HG02981 (cell line): Measurements from ENCODE around the gene SELPLG.
"Not testable (repeated sequence)": the region's sequence is repeated elsewhere in the genome, so short reads cannot be mapped to it uniquely, and the experiment has no call there.

Experiments used
- ATAC-seq: cut with Tn5 transposase; IDR thresholded peaks from one replicate; pipeline ENCODE4 v1.9.1; 2021; ENCODE audit warnings: mild to moderate bottlenecking, moderate library complexity; ENCODE audit not compliant: unreplicated experiment

SELPLG gene

DNA sequence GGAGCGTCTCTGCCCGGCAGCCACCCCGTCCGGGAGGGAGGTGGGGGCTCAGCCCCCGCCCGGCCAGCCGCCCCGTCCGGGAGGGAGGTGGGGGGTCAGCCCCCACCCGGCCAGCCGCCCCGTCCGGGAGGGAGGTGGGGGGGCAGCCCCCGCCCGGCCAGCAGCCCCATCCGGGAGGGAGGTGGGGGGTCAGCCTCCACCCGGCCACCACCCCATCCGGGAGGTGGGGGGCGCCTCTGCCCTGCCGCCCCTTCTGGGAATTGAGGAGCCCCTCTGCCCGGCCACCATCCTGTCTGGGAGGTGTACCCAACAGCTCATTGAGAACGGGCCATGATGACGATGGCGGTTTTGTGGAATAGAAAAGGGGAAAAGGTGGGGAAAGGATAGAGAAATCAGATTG lies 22.6 kb upstream of the SELPLG start:
- ATAC-seq = not testable (repeated sequence)

DNA sequence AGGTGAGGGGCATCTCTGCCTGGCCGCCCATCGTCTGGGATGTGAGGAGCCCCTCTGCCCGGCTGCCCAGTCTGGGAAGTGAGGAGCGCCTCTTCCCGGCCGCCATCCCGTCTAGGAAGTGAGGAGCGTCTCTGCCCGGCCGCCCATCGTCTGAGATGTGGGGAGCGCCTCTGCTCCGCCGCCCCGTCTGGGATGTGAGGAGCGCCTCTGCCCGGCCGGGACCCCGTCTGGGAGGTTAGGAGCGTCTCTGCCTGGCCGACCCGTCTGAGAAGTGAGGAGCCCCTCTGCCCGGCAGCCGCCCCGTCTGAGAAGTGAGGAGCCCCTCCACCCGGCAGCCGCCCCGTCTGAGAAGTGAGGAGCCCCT lies 22.1 kb upstream of the SELPLG start:
- ATAC-seq = not testable (repeated sequence)

DNA sequence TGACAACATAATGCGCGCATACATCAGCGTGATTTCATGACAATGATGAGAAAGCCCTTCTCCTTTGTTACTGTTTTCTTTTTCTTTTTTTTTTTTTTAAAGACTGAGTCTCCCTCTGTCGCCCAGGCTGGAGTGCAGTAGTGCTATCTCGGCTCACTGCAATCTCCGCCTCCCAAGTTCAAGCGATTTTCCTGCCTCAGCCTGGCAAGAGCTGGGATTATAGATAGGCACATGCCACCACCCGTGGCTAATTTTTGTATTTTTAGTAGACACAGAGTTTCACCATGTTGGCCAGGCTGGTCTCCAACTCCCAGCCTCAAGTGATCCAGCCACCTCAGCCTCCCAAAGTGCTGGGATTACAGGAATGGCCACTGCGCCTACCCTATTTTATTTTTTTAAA lies 20.9 kb upstream of the SELPLG start:
- not testable (repeated sequence) for ATAC-seq

DNA sequence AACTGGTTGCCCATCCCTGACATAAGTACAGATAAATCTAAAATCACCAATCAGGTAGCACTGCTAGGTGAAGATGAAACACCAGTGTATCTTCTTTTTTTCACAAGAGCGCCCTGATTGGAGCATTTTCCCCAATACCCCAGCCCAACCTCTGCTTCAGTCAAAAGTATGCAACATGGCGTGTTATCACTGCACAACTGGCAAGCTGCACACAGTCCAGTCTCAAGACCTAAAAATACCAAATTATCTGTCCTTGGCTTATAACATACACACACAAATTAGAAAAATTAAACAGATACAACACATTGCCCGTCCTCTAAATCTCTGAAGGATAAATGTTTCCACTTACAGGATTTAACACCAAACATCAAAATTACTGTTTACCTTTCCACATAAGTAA lies 20.2 kb upstream of the SELPLG start:
- no peak for ATAC-seq

DNA sequence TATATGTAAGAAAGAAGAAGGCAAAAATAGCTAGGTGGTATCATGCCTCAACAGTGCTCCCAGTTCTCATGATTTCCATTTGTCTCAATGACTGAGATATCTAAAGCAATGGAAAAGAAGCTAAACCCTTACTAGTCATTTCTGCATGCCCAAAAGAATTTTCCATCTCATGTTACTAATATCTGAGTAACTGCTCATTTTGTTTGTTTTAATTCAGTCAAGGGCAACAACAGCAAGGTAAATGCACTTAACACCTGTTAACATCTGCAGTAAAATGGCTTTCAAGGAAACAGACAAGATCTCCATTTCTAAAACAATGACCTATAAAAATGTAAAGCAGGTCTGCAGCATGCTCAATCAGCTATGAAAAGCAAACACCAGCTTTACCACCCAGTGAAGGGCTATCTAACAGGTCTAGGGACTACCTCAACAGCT lies 19.4 kb upstream of the SELPLG start:
- ATAC-seq = no peak

DNA sequence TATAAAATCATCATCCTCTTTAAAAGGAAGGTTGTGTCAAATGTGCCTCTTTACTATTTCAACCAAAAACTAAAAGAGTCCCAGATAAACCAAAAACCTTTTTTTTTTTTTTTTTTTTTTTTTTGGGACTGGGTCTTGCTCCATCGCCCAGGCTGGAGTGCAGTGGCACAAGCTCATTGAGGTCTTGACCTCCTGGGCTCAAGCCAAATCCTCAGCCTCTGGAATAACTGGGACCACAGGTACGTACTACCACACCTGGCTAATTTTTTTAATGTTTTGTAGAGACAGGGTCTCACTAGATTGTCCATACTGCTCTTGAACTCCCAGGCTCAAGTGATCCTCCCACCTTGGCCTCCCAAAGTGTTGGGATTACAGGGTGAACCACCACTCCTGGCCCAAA lies 16.4 kb upstream of the SELPLG start:
- no peak for ATAC-seq

DNA sequence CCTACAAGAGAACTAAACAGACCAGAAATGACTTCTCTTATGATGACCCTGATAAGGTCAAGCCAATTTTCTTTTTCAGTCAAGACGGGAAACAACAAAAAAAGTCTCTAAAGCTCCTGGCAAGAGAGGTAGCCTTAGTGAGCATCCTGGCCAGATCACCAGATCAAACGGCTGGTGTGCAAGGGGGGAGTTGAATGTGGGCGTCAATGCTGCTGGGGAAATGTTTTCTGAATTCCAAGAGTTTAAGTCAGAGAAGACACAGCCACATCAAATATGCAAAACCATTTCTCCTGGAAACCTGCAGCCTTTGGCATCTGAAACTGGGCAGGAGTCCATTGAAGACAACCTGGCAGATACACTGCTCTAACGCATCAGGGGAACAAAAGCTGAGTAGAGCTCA lies 16.0 kb upstream of the SELPLG start:
- ATAC-seq = no peak

DNA sequence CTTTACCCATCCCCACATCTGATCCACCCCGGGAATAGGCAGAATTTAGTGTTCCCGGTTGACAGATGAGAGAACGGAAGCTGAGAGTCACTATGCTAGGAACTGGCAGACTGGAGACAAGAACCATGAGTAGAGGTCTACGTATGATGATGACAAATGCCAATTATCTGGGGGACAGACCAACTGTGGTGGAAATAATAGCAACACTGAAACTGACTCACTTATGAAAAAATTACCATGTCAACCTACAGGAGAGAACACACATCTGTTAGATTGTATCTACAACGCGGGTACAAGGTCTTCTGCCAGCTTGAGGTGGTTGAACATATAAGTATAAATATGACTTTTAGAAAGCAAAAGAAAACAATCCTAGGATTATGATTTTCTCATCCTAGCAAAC lies 15.4 kb upstream of the SELPLG start:
- no peak for ATAC-seq

DNA sequence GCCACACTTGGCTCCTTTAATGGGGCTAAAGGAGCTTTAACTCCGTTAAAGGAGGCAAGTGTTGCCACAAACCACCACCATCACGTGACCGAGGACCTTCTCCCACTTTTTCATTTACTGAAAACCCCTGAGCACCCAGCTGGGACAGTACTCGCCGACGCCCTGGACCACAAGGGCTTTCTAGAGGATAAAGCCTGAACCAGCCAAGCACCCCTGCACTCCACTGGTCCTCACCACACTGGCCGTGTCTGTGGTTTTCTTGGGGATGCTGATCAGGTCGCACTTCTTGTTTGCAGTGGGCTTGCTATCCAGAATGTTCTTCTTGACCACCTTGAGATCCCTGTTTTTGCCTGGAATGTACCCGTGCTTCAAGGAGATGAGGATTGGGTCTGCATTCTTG lies 14.7 kb upstream of the SELPLG start:
- no peak for ATAC-seq

DNA sequence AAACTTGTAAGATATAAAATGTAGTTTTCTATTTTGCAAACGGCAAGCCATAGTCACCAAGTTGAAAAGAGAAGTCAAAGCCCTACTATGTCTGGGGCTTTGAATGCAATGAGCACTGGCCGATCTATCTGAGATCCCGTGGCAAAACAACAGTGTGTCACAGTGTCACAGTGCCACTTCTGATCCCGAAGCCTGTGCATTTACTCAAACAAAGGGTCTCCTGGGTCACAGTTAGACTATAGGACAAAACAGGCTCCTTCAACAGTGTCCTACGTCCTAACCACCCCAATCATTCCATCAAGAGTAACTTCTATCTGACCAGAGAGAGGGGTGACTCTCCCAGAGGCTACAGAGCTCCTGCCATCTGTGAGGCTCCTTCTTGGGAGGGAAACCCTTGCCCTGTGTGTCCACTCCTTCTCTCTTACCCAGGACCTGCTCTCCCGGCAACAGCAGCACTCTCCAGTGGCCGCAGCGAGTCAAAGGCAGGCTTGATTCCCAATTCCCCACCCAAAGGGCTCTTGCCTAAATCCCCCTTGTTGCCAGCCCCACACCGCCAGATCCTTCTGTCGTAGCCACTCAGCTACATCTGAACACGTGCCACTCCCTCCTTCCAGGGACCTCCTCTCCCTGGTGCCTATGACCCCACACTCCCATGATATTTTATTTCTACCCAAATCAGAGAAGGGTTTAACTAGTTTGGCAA lies 14.0 kb upstream of the SELPLG start:
- ATAC-seq = no peak

DNA sequence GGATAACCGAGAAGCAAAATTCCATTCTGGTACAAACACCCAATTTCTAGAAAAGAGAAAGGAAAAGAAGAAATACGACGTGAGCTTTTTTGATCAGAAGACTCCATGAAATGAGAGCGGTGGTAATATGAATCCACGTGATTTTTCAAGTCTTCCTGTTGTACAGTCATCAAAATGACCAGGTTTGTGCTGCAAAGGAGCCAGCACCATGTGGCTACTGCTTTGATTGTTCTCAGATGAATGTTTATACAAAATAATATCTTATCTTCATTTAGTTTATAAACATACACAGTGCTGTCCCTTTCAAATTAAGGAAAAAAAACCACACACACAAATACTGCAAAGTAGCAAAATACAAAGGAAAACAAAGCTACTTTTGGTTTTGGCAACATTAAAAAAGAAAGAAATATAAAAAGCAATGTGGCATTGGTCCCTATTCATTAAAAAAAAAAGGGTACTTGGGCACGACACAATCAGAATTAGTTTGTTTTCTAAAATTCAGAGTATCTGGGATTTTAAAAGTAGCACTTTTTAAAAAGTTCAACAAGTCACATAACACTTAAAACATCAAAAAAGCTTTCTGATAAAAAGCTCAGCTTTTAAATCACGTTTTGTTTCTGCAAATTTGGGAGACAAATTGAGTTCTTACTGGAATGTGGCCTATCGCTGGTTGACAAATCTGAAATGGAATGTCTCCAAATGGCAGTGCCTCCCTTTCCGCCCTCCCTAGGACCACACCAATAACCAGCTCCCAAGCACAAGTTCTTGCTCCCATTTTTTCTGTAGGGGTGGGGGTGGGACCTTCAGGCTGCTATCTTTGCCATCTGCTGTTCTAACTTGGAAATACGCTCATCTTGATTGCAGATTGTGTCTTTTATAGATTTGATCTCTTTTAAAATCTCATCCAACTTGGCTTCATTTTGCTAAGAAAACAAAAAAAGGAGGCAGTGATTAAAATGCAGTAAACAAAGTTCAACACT lies 13.2 kb upstream of the SELPLG start:
- no peak for ATAC-seq

DNA sequence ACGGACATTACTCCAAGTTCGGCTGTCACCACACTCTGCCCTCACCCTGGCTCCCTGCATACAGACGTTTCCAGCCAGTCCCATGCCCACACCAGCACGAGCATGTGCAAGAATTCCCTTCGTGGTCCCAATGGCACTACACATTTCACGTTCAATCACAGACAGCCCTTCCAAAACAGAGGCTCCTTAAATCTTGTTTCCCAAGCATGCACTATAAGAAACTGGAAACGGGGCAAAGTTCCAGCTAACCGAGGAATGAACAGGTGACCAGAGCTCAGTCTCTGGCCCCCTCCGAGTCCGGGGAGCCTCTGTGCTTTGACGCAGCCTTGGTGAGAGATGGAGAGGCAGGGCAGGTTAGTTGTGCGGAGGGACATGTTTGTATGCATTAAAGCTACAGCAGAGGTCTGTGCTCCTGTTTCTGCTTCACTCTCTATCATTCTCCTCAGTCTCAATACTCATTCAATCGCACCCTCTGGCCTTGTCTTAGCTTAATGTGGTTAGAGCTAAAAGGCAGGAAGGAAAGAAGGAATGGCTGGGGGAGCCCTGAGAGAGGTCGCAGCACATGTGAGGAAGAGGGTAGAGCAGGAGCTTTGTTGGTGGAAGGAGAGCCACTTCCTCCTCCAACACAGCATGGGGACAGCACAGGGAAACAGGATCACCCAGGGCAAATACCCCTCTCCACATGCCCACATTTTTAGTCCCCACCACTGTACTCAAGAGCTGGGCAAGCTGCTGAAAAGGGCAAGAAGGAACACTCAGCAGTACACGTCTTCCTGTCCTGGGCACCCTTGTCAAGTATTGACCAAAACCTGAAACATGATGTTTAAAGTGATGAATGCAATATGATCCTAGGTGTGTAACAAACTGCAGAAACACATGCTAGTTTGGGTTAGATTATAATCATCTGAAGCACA lies 12.2 kb upstream of the SELPLG start:
- ATAC-seq = no peak

DNA sequence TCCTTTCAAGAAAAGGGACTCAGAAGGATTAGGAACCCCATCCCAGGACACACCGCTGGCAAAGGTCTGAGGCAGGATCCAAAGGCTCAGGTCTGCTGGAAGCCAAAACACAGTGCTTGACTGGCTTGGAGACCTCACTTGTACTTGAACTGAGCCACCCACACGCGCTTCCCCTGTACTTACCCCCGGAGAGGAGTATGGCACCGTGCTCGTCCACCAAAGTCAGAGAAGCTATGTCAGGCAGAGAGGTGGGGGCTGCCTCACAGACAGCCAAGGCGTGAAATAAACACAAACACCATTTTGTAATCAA lies 11.1 kb upstream of the SELPLG start:
- no peak for ATAC-seq

DNA sequence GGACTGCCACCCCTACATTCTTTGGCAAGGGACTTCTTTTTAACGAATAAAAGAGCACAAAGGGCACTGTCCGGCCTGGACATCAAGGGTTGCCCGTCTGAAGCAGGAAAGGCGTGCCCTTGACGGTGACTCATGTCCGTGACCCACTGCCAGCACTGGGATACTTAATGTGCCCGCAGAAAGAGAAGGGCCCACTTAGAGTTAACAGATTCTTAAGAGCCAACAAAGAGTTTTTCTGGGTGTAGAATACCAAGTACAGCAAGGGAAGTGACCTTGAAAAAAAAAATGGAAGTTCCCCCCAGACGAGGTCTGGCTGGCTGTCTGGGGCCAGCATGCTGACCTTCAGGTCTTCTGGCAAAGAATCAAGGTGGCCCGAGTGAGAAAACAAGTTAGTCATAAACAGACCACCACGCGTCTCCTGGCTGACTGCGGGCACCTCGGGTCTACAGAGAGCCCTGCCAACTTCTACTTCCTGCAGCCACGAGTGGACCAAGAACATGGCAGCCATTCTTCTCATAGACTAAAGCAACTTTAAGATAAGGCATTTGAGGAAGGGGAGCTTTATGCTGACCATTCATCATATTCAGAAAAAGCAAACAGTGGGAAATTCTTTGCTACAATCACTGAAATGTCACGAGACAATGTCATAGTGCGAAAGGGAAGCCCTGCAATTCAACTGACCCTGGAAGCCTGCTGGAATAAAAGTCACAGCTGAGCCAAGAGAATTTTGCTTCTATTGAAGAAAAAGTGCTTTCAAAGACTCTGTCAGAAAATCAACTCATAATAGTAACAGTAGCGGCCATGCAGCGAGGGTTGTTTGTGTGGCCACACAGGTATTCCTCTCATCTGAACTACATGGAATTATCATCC lies 10.5 kb upstream of the SELPLG start:
- no peak for ATAC-seq

DNA sequence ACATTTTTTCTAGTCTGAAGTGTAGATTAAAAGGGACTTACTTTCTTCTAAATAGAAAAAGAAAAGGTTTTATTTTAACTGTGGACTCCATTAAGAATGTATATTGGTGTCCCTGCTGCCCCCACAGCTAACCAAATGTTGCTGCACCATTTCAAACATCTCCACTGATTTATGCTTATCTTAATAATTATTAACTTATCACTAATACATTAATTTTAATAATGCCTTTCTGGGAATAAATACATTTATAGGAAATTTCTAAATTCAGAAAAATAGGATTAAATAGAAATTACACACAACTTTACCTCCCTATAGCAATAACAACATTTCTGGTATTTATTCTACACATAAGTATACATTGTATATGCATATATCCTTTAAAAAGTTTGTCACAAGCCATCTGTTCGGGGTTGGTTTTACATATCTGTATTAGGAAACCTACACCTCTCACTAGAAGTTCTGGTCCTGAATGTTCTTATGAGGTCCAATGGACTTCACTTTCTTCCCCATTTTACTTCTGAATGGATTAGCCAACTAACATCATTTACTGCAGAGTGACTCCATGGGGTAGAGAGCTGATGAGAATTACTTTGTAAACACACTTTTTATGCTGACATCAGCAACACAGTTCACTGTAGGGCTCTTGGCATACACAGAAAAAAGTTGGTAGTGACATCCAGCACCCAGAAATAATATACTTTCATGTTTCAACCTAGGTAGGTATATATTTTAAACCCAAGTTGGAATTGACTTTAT lies 9.4 kb upstream of the SELPLG start:
- ATAC-seq = no peak

DNA sequence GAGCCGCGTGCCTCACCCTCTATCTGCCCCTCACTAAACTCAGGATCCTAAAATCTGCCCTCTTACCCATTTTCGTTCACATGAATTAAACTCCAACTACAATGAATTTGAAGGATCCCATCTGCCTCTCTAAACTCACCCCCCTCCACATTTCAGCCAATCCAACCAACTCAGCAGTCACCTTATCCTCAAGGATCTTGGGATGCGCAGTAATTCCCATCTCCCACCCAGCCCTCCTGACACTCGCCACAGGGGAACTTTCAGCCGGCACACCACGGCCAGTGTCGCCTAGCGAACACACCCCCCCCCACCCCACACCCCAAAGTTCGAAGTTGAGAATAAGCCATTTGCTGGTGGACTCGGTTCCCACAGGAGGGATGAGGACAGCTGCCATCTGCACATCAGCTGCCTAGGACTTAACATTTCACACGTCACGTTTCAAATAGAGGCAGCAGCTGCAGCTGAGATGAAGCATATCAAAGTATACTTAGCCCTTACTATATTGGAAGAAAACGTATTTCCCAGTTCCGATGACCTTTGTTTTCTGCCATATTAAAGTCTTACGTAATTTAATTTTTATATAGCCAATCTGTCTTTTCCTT lies 8.7 kb upstream of the SELPLG start:
- ATAC-seq = no peak

DNA sequence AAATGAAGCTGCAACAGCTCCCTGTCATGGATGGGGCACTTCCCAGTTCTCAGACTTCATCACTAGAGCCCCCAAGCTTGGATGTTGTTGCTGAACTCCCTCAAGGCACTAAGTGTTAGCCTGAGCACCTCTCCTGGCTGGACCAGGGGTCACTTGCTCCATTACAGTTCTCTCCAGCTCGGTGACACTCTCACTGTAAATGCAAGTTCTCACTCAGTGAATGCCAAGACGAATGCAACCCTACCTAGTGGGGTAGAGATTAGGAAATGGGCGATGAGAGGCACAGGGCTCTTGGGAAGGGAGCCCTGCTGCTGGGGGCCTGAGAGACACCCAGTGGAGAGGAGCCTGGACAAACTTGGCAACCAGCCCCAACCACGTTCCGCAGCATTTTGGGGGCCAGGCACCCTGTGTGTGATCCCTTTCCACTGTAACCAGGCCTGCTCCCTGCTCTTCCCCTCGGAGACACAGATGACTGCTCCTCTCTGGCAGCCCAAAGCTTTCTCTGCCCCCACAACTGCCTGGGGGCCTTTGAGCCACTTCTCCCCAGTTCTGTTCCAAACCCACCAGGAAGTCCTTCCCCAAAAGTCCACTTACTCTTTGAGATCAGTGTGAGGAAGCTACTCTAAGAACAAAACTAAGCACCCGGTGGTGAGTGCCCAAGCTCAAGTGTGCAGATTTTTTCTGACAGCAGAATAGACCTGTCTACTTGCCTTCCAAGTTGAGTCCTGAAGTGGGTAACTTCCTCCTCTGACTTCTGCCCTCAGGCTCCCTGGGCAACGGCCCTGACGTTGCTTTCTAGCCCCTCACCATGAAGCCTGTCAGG lies 8.0 kb upstream of the SELPLG start:
- ATAC-seq = no peak

DNA sequence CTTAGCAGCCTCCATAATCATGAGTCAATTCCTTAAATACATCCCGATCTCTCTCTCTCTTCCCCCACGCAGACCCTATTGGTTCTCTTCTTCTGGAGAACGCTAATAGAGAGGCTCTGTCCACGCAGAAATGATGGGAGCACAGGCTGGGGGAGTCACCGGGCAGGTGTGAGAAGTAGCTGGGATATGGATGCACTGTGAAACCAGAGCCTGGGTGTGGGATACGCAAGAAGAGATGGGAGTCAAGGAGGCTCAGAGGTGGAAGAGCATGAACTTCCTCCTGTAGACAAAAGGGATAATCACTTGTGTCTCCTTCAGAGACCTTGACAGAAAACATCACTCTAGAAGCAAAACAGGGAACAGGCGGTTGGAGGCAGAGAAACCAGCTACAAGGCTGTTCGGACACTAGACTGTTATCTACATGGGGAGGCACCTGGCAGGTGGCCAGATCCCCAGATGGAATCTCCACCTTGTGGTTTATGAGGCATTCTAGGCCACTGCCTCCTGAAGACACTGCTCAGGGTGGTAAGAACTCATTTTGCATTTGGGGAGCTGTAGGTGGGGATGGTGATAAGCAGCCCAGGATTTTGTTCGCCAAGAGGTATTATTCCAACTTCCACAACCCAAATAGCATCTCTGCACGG lies 7.2 kb upstream of the SELPLG start:
- ATAC-seq = no peak
